NOMO-1 treated with dmso at 0.1 percent for 144 hours (cell line): Measurements from ENCODE around the gene INSM1.

Experiments used
- DNase-seq: peaks from one replicate; lab custom pipeline; 2025; ENCODE audit not compliant: unreplicated experiment; lab: John Stamatoyannopoulos, UW

INSM1 gene

GRCh38 chr20:20362774-20363433 is 5.0 kb upstream of the INSM1 start:
- no peak for DNase-seq

DNA sequence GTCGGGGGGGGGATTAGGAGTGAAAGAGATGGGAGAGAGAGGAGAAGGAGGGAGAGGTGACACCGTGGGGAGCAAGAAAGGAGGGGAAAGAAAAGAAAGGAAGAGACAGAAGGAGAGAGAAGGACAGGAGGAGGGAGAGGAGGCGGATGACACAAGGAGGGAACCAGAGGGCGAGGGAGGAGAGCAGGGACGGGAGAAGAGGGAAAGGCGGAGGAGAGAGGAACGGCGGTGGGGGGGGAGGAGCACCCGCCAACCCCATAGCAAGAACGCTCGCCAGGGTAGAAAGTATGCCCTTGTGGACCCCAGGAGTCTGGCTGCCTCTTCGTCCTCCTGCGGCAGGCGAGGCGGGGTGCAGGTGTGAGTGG is 4.5 kb upstream of the INSM1 start:
- no peak for DNase-seq

- DNase-seq, result no peak
Observed at GRCh38 chr20:20363799-20364592, 3.9 kb upstream of the INSM1 start.

- DNase-seq, result no peak
Observed at GRCh38 chr20:20364593-20365479, 3.1 kb upstream of the INSM1 start.

DNA sequence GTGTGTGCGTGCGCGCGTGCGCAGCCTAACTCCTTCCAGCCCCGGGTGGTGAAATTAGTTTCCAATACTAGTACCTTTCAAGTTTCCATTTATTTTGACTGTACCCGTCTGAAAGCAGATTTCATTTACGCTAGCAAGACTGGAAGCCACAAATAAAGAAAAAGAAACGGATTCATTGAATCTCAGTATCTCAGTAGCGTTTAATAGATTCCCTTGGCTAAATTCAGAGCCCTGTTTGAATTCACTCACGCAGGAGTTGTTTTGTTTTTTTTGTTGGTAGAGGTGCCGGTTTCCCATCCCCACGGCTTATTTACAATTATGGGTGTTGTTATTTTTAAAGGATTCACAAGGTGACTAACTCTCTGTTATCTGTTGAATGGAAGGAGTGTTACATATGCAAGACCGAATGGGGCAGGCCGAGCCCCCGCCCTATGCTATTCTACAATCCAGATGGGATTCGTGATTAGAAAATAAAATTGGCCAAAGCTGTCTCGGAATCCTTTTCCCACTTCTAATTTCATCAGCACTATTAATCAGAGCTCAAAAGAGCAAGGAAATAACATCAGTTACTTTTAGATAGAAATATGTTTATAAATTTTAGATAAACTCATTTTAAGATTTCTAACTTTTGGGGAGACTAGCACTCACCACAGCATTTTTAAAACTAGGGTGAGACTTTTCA is 2.3 kb upstream of the INSM1 start:
- no peak for DNase-seq

DNA sequence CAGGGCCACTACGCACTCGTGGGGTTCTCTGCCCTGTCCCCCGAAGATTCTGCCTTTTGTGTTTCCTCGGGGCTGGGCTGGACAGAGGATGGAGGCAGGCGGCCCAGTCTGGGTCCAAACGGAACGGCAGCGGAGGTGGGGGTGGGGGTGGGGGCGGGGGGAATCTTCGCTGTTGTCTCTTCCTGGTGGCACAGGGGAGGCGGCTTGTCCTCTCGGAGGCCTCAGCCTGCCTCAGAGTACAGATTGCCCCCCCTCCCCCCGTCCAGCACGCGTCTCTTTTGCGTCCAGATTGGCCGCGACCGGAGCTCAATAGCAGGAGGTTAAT is 1.4 kb upstream of the INSM1 start:
- DNase-seq, result no peak

- no peak for DNase-seq
Observed at GRCh38 chr20:20366876-20367574, 879 bp upstream of the INSM1 start.

DNA sequence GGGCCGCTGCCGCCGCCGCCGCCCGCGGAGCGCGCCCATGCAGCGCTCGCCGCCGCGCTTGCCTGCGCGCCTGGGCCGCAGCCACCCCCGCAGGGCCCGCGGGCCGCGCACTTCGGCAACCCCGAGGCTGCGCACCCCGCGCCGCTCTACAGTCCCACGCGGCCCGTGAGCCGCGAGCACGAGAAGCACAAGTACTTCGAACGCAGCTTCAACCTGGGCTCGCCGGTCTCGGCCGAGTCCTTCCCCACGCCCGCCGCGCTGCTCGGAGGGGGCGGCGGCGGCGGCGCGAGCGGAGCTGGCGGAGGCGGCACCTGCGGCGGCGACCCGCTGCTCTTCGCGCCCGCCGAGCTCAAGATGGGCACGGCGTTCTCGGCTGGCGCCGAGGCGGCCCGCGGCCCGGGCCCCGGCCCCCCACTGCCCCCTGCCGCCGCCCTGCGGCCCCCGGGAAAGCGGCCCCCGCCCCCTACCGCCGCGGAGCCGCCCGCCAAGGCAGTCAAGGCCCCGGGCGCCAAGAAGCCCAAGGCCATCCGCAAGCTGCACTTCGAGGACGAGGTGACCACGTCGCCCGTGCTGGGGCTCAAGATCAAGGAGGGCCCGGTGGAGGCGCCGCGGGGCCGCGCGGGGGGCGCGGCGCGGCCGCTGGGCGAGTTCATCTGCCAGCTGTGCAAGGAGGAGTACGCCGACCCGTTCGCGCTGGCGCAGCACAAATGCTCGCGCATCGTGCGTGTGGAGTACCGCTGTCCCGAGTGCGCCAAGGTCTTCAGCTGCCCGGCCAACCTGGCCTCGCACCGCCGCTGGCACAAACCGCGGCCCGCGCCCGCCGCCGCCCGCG is 730 bp downstream of the INSM1 start:
- no peak for DNase-seq

DNA sequence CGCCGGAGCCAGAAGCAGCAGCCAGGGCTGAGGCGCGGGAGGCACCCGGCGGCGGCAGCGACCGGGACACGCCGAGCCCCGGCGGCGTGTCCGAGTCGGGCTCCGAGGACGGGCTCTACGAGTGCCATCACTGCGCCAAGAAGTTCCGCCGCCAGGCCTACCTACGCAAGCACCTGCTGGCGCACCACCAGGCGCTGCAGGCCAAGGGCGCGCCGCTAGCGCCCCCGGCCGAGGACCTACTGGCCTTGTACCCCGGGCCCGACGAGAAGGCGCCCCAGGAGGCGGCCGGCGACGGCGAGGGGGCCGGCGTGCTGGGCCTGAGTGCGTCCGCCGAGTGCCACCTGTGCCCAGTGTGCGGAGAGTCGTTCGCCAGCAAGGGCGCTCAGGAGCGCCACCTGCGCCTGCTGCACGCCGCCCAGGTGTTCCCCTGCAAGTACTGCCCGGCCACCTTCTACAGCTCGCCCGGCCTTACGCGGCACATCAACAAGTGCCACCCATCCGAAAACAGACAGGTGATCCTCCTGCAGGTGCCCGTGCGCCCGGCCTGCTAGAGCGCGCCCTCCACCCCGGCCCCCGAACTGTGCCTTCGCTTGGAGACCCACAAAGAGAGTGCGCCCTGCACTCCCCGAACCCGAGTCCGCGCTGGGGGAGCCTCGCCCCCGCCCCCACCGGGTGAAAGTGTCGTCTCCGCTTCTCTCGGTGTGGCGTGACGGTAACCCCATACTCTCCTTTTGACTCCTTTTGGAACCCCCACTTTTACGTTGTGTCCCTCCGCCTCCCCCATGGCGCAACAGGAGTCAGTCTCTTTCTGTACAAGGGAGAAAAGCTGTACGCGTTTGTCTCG is 1.6 kb downstream of the INSM1 start:
- no peak for DNase-seq

DNA sequence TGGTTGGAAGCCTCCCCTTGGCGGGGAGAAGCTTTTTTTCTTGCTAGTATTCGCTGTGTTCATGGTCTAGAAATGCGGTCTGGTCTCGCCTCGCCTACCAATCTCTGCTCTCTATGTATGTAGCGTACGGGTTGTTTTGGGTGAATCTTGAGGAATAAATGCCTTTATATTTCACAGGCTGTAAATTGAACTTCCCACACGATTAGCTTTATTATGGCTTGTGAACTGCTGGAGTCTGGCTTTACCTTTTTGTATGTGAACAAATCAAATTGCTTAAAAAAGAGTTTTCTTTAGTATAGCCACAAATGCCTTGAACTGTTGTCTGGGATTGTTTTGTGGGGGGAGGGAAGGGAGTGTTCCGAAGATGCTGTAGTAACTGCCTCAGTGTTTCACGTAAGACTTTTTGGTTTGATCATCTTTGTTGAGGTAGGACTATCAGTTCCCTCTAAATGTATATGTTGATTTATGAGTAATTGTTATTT is 2.2 kb downstream of the INSM1 start:
- DNase-seq, result no peak

- DNase-seq, result no peak
Observed at GRCh38 chr20:20371083-20371482, 3.2 kb downstream of the INSM1 start.

GRCh38 chr20:20371681-20372080 is 3.8 kb downstream of the INSM1 start:
- DNase-seq, result no peak

- no peak for DNase-seq
Observed at GRCh38 chr20:20373091-20373571, 5.2 kb downstream of the INSM1 start.

DNA sequence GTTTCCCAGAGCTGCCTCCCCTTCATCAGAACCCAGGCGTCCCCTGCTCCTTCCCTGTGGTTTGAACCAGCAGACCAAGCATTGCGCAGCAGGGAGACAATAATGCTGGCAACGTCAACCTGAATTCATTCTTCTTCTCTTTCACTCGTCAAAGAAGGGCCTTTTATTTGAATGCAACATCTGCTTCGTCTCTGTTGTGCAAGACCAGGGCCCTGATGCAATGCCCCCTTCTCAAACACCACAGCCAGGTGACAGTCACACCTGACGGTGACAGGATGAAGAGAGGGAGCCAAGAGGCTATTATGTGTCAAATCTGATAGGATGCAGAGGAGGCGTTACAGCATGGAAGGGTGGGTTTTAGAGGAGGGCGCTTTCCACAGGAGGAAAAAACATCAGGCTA is 8.0 kb downstream of the INSM1 start:
- DNase-seq, result no peak

DNA sequence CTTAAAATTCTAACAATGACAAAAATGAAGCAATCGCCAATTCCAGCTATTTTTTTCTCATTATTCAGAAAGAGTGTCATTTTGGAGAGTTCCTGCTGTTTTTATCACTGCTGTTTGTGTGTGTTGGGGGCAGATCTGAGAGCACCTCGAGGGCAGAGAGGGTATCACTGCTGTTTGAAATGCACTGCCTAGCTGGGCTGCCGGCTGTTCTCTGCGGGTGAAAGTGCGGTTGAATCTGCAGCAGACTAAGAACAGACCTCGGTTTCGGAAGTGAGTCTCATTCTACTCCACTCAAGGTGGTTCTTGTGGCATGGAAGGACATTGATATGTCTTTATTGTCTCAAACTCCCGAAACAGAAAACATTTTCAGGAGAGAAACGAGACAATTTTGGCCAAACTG is 18.3 kb downstream of the INSM1 start:
- no peak for DNase-seq

- DNase-seq, result no peak
Observed at GRCh38 chr20:20390393-20390792, 22.5 kb downstream of the INSM1 start.

- no peak for DNase-seq
Observed at GRCh38 chr20:20391115-20391514, 23.2 kb downstream of the INSM1 start.

GRCh38 chr20:20391766-20392165 is 23.9 kb downstream of the INSM1 start:
- no peak for DNase-seq
